Measurements from ENCODE around the gene TBCE.

The TBCE gene

GRCh38 chr1:235424092-235424491 lies 56.9 kb downstream of the TBCE start:
- no peak for DNase-seq (ENCODE audit: low read depth, low spot score)
- Histone ChIP-seq H3K27ac (no peak overlapping the region), H3K9me3 (ENCODE audit: low read depth, low read length) (no peaks in the 10 kb centered on the region), H3K36me3 (ENCODE audit: insufficient read depth, low read length) (0 out of 2 replicates have a peak, but pooled peaks cover 4% of the 10 kb centered on the region), H3K9ac (ENCODE audit: insufficient read length) (no peak overlapping the region), H3K4me3 (no peak overlapping the region)
- no peak for TF ChIP-seq EZH2 (IDR thresholded peaks at IDR 0.05)
- no peak for TF ChIP-seq FOXP2 (optimal IDR thresholded peaks at IDR 0.05; ENCODE audit: control extremely low read depth, extremely low read length, insufficient read depth)
- no peak for TF ChIP-seq POLR2AphosphoS5 (IDR thresholded peaks at IDR 0.05; ENCODE audit: borderline replicate concordance, low read depth, low read length)

- DNase-seq (ENCODE audit: low read depth, low spot score), result no peak
- no peak for TF ChIP-seq FOXP2 (optimal IDR thresholded peaks at IDR 0.05; ENCODE audit: control extremely low read depth, extremely low read length, insufficient read depth)
- no peak for TF ChIP-seq EZH2 (IDR thresholded peaks at IDR 0.05)
- TF ChIP-seq POLR2AphosphoS5 (IDR thresholded peaks at IDR 0.05; ENCODE audit: borderline replicate concordance, low read depth, low read length), result no peak
- Histone ChIP-seq H3K4me3 (no peak overlapping the region), H3K9ac (ENCODE audit: insufficient read length) (no peak overlapping the region), H3K36me3 (ENCODE audit: insufficient read depth, low read length) (no peaks in the 10 kb centered on the region), H3K27ac (no peak overlapping the region), H3K9me3 (ENCODE audit: low read depth, low read length) (no peaks in the 10 kb centered on the region)
Observed at GRCh38 chr1:235425357-235425756, 58.1 kb downstream of the TBCE start.

- no peak for TF ChIP-seq FOXP2 (optimal IDR thresholded peaks at IDR 0.05; ENCODE audit: control extremely low read depth, extremely low read length, insufficient read depth)
- TF ChIP-seq POLR2AphosphoS5 (IDR thresholded peaks at IDR 0.05; ENCODE audit: borderline replicate concordance, low read depth, low read length), result no peak
- no peak for TF ChIP-seq EZH2 (IDR thresholded peaks at IDR 0.05)
- no peaks in the 10 kb centered on the region for H3K9me3 ChIP-seq (ENCODE audit: low read depth, low read length)
Observed at GRCh38 chr1:235426143-235426542, 58.9 kb downstream of the TBCE start.

GRCh38 chr1:235426680-235427079 lies 59.5 kb downstream of the TBCE start:
- H3K27ac ChIP-seq, result no peak overlapping the region
- no peak for DNase-seq (ENCODE audit: low read depth, low spot score)
- no peak overlapping the region for H3K9ac ChIP-seq (ENCODE audit: insufficient read length)
- TF ChIP-seq EZH2 (IDR thresholded peaks at IDR 0.05), result no peak
- TF ChIP-seq FOXP2 (optimal IDR thresholded peaks at IDR 0.05; ENCODE audit: control extremely low read depth, extremely low read length, insufficient read depth), result no peak
- TF ChIP-seq POLR2AphosphoS5 (IDR thresholded peaks at IDR 0.05; ENCODE audit: borderline replicate concordance, low read depth, low read length), result no peak
- no peak overlapping the region for H3K4me3 ChIP-seq
- H3K36me3 ChIP-seq (ENCODE audit: insufficient read depth, low read length), result no peaks in the 10 kb centered on the region
- no peaks in the 10 kb centered on the region for H3K9me3 ChIP-seq (ENCODE audit: low read depth, low read length)

More at GRCh38 chr1:235426143-235426542, 58.9 kb downstream of the TBCE start:
- H3K4me3 ChIP-seq, result no peak overlapping the region
- no peak for DNase-seq (ENCODE audit: low read depth, low spot score)
- no peak overlapping the region for H3K27ac ChIP-seq
- no peak overlapping the region for H3K9ac ChIP-seq (ENCODE audit: insufficient read length)
- H3K36me3 ChIP-seq (ENCODE audit: insufficient read depth, low read length), result no peaks in the 10 kb centered on the region

- no peak overlapping the region for H3K4me3 ChIP-seq
- no peaks in the 10 kb centered on the region for H3K36me3 ChIP-seq (ENCODE audit: insufficient read depth, low read length)
- H3K9ac ChIP-seq (ENCODE audit: insufficient read length), result no peak overlapping the region
- no peak overlapping the region for H3K27ac ChIP-seq
- no peak for DNase-seq (ENCODE audit: low read depth, low spot score)
- H3K9me3 ChIP-seq (ENCODE audit: low read depth, low read length), result no peaks in the 10 kb centered on the region
- TF ChIP-seq FOXP2 (optimal IDR thresholded peaks at IDR 0.05; ENCODE audit: control extremely low read depth, extremely low read length, insufficient read depth) (no peak), EZH2 (IDR thresholded peaks at IDR 0.05) (no peak), POLR2AphosphoS5 (IDR thresholded peaks at IDR 0.05; ENCODE audit: borderline replicate concordance, low read depth, low read length) (no peak)
Observed at GRCh38 chr1:235427447-235427846, 60.2 kb downstream of the TBCE start.

- no peak overlapping the region for H3K27ac ChIP-seq
- no peak for TF ChIP-seq POLR2AphosphoS5 (IDR thresholded peaks at IDR 0.05; ENCODE audit: borderline replicate concordance, low read depth, low read length)
- no peak for TF ChIP-seq FOXP2 (optimal IDR thresholded peaks at IDR 0.05; ENCODE audit: control extremely low read depth, extremely low read length, insufficient read depth)
- no peak for TF ChIP-seq EZH2 (IDR thresholded peaks at IDR 0.05)
- H3K9me3 ChIP-seq (ENCODE audit: low read depth, low read length), result no peaks in the 10 kb centered on the region
- H3K36me3 ChIP-seq (ENCODE audit: insufficient read depth, low read length), result no peaks in the 10 kb centered on the region; the same call in 1 of the 2 replicates
- no peak for DNase-seq (ENCODE audit: low read depth, low spot score)
- H3K4me3 ChIP-seq, result no peak overlapping the region
- no peak overlapping the region for H3K9ac ChIP-seq (ENCODE audit: insufficient read length)
Observed at GRCh38 chr1:235429143-235429542, 61.9 kb downstream of the TBCE start.

- TF ChIP-seq FOXP2 (optimal IDR thresholded peaks at IDR 0.05; ENCODE audit: control extremely low read depth, extremely low read length, insufficient read depth) (no peak), EZH2 (IDR thresholded peaks at IDR 0.05) (no peak), POLR2AphosphoS5 (IDR thresholded peaks at IDR 0.05; ENCODE audit: borderline replicate concordance, low read depth, low read length) (no peak)
- no peak for DNase-seq (ENCODE audit: low read depth, low spot score)
Observed at GRCh38 chr1:235430991-235431390, 63.8 kb downstream of the TBCE start.

GRCh38 chr1:235434001-235434400 lies 66.8 kb downstream of the TBCE start:
- Histone ChIP-seq H3K36me3 (ENCODE audit: insufficient read depth, low read length) (peaks cover 28% of the 10 kb centered on the region), H3K9ac (ENCODE audit: insufficient read length) (no peak overlapping the region), H3K9me3 (ENCODE audit: low read depth, low read length) (no peaks in the 10 kb centered on the region), H3K4me3 (no peak overlapping the region), H3K27ac (no peak overlapping the region)
- no peak for DNase-seq (ENCODE audit: low read depth, low spot score)
- no peak for TF ChIP-seq EZH2 (IDR thresholded peaks at IDR 0.05)
- no peak for TF ChIP-seq POLR2AphosphoS5 (IDR thresholded peaks at IDR 0.05; ENCODE audit: borderline replicate concordance, low read depth, low read length)
- no peak for TF ChIP-seq FOXP2 (optimal IDR thresholded peaks at IDR 0.05; ENCODE audit: control extremely low read depth, extremely low read length, insufficient read depth)

More at GRCh38 chr1:235430991-235431390, 63.8 kb downstream of the TBCE start:
- H3K4me3 ChIP-seq, result no peak overlapping the region
- H3K36me3 ChIP-seq (ENCODE audit: insufficient read depth, low read length), result peaks cover 7% of the 10 kb centered on the region
- 0 out of 2 replicates have a peak overlapping the region, but pooled peaks have one; percentile 16 for H3K27ac ChIP-seq
- no peak overlapping the region for H3K9ac ChIP-seq (ENCODE audit: insufficient read length)
- H3K9me3 ChIP-seq (ENCODE audit: low read depth, low read length), result no peaks in the 10 kb centered on the region

- DNase-seq (ENCODE audit: low read depth, low spot score), result no peak
- no peaks in the 10 kb centered on the region for H3K9me3 ChIP-seq (ENCODE audit: low read depth, low read length)
- TF ChIP-seq EZH2 (IDR thresholded peaks at IDR 0.05), result no peak
- H3K4me3 ChIP-seq, result no peak overlapping the region
- H3K36me3 ChIP-seq (ENCODE audit: insufficient read depth, low read length), result peaks cover 66% of the 10 kb centered on the region
- H3K9ac ChIP-seq (ENCODE audit: insufficient read length), result no peak overlapping the region
- peak overlapping the region; percentile 42; the same call in 1 of the 2 replicates for H3K27ac ChIP-seq
Observed at GRCh38 chr1:235441159-235441685, 74.0 kb downstream of the TBCE start.
